WTC11 (cell line): ENCODE measurements around the gene SERPINB3. TPM values are rescaled to one million over a fixed set of nuclear protein-coding genes. Genes with fewer than 3 reads are reported as not detected.

Source experiments
- ATAC-seq: fragments of 200-7000 bp; cut with Tn5 transposase; 2 replicates; pipeline ENCODE4 v1.10.0; 2021; ENCODE audit warnings: mild to moderate bottlenecking, moderate library complexity
- CTCF ChIA-PET: fragments of 300-600 bp; sonication (Branson Sonifier 250); formaldehyde crosslinking; loops from one replicate; lab custom pipeline; 2021; ENCODE audit warnings: antibody characterized with exemption; lab: Charles Lee
- POLR2A ChIA-PET: fragments of 350-600 bp; sonication (Branson Sonifier 250); formaldehyde crosslinking; loops from one replicate; lab custom pipeline; 2021; ENCODE audit warnings: antibody characterized with exemption; lab: Charles Lee
- DNase-seq: peaks from one replicate; pipeline ENCODE4 v3.0.0; 2021; ENCODE audit warnings: low spot score
- H3K27ac Mint-ChIP-seq: 2 replicates; pipeline ENCODE4 v1.8.0; 2021; ENCODE audit warnings: mixed read lengths
- H3K27me3 Mint-ChIP-seq: 2 replicates; pipeline ENCODE4 v1.8.0; 2021; ENCODE audit warnings: low read depth, mild to moderate bottlenecking, moderate library complexity, mixed read lengths
- H3K36me3 Mint-ChIP-seq: 2 replicates; pipeline ENCODE4 v1.8.0; 2021; ENCODE audit warnings: mixed read lengths
- H3K4me1 Mint-ChIP-seq: 2 replicates; pipeline ENCODE4 v1.8.0; 2022; ENCODE audit warnings: mixed read lengths
- H3K4me3 Mint-ChIP-seq: 2 replicates; pipeline ENCODE4 v1.8.0; 2021; ENCODE audit warnings: mild to moderate bottlenecking, moderate library complexity, mixed read lengths
- H3K9me3 Mint-ChIP-seq: 2 replicates; pipeline ENCODE4 v1.8.0; 2021; ENCODE audit warnings: mixed read lengths
- CREM ChIP-seq: sonication (generic); formaldehyde crosslinking; IDR thresholded peaks from 2 replicates; pipeline ENCODE4 v1.8.1; 2022; ENCODE audit warnings: mild to moderate bottlenecking, missing genetic modification reagents, moderate library complexity
- FOXK1 ChIP-seq: sonication (generic); formaldehyde crosslinking; IDR thresholded peaks from 2 replicates; pipeline ENCODE4 v1.8.0; 2022; ENCODE audit warnings: mild to moderate bottlenecking, moderate library complexity, missing genetic modification reagents
- GABPB1 ChIP-seq: sonication (generic); formaldehyde crosslinking; IDR thresholded peaks from 2 replicates; pipeline ENCODE4 v1.8.1; 2023; ENCODE audit warnings: mild to moderate bottlenecking, missing genetic modification reagents
- HMGXB4 ChIP-seq: sonication (generic); formaldehyde crosslinking; IDR thresholded peaks from 2 replicates; pipeline ENCODE4 v1.8.1; 2023; ENCODE audit warnings: mild to moderate bottlenecking, moderate library complexity, missing genetic modification reagents
- KAT7 ChIP-seq: sonication (generic); formaldehyde crosslinking; IDR thresholded peaks from 2 replicates; pipeline ENCODE4 v1.8.1; 2023; ENCODE audit warnings: missing genetic modification reagents, mild to moderate bottlenecking, borderline replicate concordance
- NR1H2 ChIP-seq: sonication (generic); formaldehyde crosslinking; IDR thresholded peaks from 2 replicates; pipeline ENCODE4 v1.9.0; 2021; ENCODE audit warnings: mild to moderate bottlenecking, moderate library complexity, missing genetic modification reagents
- PRDM15 ChIP-seq: sonication (generic); formaldehyde crosslinking; IDR thresholded peaks from 2 replicates; pipeline ENCODE4 v1.8.0; 2022; ENCODE audit warnings: missing genetic modification reagents
- RELA ChIP-seq: sonication (generic); formaldehyde crosslinking; IDR thresholded peaks from 2 replicates; pipeline ENCODE4 v1.8.1; 2022; ENCODE audit warnings: missing genetic modification reagents, mild to moderate bottlenecking, borderline replicate concordance
- STAT6 ChIP-seq: sonication (generic); formaldehyde crosslinking; conservative IDR thresholded peaks from 2 replicates; pipeline ENCODE4 v1.8.1; 2023; ENCODE audit warnings: mild to moderate bottlenecking, low read depth, missing genetic modification reagents, moderate library complexity
- ZBTB21 ChIP-seq: sonication (generic); formaldehyde crosslinking; IDR thresholded peaks from 2 replicates; pipeline ENCODE4 v1.8.1; 2023; ENCODE audit warnings: mild to moderate bottlenecking, missing genetic modification reagents, borderline replicate concordance
- total RNA-seq: library from RNA; stranded (reverse); gene quantifications from 3 replicates; pipeline ENCODE4 v1.2.3, GENCODE V29; 2021
- TF ChIP-seq, protein P1 (sequence below): fragments of 250-450 bp; sonication (Bioruptor Pico); IDR thresholded peaks from 2 replicates; pipeline ENCODE4 v1.9.0; 2021; ENCODE audit warnings: mild to moderate bottlenecking, borderline replicate concordance

The SERPINB3 gene
- total RNA-seq, 1 experiment from 2014 or later: 0.22 TPM

DNA sequence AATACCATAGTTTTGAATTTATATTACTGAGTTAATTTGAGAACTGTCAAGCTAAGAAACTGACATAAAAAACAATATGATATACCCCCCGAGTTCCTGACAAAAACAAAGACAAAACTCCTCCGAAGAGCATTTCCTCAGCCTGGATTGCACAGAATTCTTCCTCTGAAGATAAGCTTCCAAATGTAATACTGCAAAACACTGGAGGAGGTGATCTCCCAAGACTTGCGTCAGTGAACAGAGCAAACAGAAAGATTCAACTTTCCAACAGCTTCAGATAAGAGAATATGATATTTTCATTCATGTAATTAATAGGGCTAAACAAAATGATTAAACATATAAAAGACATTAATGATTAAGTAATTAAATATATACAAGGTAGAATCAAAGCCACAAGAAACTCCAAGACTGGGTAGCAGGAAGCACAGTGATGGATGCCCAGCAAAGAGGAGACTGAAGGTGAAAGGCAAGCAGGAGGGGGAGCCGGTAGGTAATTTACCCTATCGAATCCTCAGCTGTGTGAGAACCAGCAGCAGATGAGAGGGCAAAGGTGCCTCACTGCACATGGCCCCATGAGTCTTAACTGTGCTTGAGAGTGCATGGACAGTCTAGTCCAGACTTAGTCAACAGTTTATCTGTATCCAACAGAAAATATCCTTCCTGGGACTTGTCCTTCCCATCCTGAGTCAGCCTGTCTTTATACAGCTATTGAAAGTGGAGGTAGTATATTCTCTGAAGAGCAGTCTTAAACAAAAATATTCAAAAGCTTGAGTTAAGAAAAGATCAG, 18.3 kb upstream of the SERPINB3 start:
- no peak for DNase-seq
- POLR2A ChIA-PET: no interaction called here

More for the DNA sequence above, 18.3 kb upstream of the SERPINB3 start:
- H3K27ac Mint-ChIP-seq: no peak overlapping the region
- ATAC-seq: no peak
- H3K27me3 Mint-ChIP-seq: no peaks in the 10 kb centered on the region; the same call in 1 of the 2 replicates
- peaks cover 22% of the 10 kb centered on the region for H3K4me1 Mint-ChIP-seq
- no peaks in the 10 kb centered on the region for H3K36me3 Mint-ChIP-seq
- CTCF ChIA-PET: interaction anchor here (1.5 kb wide), 1 partner anchor 169 kb away, joined by 4 read pairs; no protein-coding TSS in a partner anchor
- no peaks in the 10 kb centered on the region for H3K9me3 Mint-ChIP-seq
- no peak overlapping the region for H3K4me3 Mint-ChIP-seq
- no peak for TF ChIP-seq FOXK1 (CRISPR knock-in tag)
- TF ChIP-seq KAT7 (CRISPR knock-in tag): no peak
- no peak for TF ChIP-seq CREM (CRISPR knock-in tag)
- TF ChIP-seq NR1H2 (CRISPR knock-in tag): no peak
- no peak for TF ChIP-seq STAT6 (CRISPR knock-in tag)
- TF ChIP-seq ZBTB21: no peak
- TF ChIP-seq, protein P1, sequence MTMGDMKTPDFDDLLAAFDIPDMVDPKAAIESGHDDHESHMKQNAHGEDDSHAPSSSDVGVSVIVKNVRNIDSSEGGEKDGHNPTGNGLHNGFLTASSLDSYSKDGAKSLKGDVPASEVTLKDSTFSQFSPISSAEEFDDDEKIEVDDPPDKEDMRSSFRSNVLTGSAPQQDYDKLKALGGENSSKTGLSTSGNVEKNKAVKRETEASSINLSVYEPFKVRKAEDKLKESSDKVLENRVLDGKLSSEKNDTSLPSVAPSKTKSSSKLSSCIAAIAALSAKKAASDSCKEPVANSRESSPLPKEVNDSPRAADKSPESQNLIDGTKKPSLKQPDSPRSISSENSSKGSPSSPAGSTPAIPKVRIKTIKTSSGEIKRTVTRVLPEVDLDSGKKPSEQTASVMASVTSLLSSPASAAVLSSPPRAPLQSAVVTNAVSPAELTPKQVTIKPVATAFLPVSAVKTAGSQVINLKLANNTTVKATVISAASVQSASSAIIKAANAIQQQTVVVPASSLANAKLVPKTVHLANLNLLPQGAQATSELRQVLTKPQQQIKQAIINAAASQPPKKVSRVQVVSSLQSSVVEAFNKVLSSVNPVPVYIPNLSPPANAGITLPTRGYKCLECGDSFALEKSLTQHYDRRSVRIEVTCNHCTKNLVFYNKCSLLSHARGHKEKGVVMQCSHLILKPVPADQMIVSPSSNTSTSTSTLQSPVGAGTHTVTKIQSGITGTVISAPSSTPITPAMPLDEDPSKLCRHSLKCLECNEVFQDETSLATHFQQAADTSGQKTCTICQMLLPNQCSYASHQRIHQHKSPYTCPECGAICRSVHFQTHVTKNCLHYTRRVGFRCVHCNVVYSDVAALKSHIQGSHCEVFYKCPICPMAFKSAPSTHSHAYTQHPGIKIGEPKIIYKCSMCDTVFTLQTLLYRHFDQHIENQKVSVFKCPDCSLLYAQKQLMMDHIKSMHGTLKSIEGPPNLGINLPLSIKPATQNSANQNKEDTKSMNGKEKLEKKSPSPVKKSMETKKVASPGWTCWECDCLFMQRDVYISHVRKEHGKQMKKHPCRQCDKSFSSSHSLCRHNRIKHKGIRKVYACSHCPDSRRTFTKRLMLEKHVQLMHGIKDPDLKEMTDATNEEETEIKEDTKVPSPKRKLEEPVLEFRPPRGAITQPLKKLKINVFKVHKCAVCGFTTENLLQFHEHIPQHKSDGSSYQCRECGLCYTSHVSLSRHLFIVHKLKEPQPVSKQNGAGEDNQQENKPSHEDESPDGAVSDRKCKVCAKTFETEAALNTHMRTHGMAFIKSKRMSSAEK (CRISPR knock-in tag): no peak
- TF ChIP-seq RELA (CRISPR knock-in tag): no peak
- no peak for TF ChIP-seq HMGXB4 (CRISPR knock-in tag)
- TF ChIP-seq GABPB1: no peak
- TF ChIP-seq PRDM15 (CRISPR knock-in tag): no peak
